NCI-H2081 (cell line): ENCODE results near the gene ERC2.
A peak's percentile ranks its signal among the peaks of the same experiment; 100 is the strongest.

Source experiments
- DNase-seq, 2 experiments: peaks; one replicate each; lab custom pipeline; 2025; lab: John Stamatoyannopoulos, UW

The ERC2 gene

DNA sequence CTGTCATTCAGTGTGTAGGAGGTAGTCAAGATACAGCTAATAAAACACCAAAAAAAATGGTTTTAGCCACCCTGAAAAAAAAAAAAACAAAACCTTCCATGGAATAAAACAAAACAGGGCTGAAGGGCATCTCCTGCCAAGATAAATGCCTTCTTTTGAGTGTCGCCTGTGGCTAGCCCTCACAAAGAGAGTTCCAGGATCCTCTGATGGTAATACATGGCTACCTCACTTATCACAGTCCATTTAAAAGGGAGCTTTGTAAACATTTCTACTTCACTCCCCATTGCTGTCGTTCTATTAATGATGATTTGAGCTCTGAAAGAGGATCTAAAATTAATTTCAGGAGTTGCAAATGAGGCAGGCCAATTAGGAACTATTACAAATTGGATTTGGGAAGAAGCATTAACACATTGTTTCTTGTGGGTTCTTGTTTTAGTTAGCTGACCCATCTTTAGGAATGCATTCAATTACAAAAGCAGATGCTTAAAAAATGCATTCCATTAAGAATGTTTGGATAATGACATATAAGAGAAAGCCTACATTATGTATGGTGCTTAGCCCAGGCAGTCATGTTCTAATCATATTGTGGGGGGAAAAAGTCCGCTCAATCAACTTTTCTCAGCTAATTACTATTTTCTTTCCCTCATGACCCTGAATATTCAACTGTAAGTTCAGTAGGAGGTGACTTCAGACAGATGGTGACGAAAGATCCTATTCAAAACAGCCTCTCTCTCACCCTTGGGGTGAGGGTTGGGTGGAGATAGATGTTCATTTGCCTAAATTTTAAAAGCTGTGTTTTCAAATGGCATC, 726.0 kb downstream of the ERC2 start:
- no peak for DNase-seq

DNA sequence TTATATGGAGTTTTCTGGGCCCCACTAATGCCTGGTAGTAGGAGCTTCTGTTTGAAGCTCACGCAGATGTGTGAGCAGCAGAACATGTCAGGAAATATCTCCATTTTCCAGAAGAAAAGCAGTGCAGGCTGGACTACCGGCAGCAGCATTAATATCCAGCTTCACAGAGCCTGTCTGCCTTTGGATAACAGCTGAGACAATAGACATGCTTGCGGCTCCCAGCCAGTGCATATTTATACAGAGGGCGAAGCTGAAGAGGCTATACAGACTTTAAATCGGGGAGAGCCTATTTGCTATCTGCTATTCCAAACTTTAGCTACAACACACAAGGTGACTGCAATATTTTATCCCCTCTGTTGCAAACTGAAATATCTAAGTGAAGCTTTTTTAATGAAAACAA, 731.1 kb downstream of the ERC2 start:
- DNase-seq, result no peak

DNA sequence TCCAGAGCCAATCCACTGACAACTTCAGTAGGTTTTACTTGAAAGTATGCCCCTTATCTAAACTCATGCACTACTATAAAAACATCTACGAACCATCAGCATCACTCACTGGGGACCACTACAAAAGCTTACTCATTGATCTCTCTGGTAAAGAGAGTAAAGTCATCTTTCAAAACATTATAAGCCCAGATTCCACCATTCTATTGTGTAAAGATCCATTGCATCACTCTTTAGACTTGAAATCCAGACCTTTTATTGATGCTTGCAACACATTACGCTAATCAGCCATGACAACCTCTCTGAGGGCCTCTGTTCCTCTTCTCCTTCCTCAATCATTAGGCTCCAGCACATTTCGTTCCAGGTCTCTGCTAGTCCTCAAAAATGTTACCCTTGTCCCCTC, 732.3 kb downstream of the ERC2 start:
- no peak for DNase-seq

DNA sequence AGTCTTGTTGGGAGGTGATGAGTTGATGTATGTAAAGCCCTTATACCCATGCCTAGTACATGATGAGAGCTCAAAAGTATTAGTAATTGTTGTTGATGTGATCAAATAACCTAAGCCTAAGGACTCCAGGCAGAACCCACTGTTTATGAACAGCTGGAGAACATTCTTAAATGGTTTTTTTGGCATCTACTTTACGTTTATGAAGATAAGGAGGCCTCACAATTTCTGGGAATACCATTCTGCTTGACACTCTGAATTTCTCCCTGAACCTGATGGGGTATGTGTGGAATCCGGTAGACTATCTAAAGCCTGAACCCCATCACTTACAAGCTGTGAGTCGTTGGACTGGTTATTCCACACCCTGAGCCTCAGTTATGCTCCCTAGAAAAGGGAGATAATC, 736.5 kb downstream of the ERC2 start:
- DNase-seq, result no peak

DNA sequence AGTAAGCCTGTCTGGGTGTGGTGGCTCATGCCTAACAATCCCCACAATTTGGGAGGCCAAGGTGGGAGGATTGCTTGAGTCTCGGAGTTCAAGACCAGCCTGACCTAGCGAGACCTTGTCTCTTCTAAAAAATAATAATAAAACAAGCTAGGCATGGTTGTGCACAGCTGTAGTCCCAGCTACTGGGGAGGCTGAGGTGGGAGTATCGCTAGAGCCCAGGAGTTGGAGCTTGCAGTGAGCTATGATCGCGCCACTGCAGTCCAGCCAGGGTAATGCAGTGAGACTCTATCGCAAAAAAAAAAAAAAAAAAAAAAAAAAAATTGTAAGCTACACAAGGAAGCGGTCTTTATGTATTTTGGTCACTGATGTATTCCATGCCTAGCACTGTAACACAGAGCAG, 738.7 kb downstream of the ERC2 start:
- DNase-seq, result no peak

DNA sequence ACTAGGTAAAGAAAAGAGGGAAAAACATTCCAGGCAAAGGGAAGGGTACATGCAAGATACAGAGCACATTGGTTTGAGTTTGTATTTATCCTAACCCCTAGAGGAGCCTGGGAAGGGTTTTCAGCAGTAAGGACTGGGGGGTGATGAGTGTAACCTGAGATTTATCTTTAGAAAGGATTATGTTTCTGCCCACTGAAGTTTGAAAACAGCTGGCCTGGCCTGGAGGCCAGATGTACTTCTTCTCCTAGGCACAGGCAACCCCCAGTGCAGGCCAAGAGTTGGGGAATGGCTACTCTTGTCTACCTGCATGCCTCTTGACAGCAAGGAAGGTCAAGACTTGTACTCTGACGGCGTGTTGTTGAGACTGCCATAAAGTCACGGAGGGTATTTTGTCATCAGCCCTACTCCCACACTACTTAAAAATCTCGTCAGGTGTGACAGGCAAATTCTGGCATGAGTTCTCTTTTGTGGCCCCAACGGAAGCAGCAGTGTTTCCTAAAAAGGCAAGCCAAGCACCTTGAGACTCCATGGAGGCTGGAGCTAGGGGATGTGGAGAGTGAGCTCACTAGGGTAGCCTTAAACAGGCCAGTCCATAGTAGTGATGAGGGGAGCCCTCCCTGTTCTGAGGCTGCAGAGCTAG, 739.7 kb downstream of the ERC2 start:
- no peak for DNase-seq

DNA sequence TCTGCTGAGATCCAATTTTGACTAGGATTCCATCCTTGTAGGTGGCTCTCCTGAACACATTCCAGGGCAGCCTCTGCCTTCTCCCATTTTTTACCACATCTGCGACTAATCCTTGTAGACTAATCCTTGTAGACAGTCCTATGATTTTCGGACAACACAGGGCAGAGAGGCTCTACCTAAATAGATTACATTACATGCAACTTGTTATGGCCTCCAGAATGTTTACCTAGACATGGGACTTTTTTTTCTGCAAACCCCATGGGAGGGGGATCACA, 741.8 kb downstream of the ERC2 start:
- DNase-seq, result no peak

DNA sequence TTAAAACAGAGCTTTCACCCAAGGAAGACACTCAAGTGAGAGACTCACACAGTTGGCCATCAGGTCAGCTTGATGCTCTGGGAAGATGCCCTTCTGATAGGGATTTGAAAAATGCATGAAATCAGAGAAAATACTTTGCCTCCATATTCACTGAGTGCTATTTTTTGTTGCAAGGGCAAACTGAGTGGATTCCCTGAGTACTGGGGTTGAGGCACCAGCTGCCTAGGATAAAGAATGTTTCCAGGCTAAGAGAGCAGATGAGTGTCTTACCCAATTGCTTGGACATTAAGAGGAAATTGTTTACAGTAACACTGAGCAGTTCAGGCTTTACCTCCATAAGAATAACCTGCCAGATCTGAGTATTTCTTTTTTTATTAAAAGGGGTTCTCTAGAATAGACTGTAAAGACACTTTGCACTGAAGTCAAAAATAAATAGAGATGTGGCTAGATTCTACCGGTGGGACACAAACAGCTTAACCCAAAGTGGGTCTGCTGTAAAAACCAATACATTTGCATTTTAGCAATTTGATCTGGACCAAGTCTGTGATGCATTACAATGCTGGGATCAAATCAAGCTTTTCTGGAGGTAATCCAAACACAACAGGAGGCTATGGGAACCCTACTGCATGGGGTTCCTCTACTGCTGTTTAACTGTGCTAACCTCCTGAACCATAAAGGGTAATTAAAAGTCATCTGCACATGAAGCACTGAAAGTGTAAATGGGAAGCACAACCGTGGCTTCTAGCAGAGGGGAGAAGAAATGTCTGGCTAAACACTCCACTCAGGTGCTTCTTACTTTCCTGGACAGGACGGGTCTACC, 742.4 kb downstream of the ERC2 start:
- DNase-seq, result peak in 1 of 2 experiments; percentile 1

DNA sequence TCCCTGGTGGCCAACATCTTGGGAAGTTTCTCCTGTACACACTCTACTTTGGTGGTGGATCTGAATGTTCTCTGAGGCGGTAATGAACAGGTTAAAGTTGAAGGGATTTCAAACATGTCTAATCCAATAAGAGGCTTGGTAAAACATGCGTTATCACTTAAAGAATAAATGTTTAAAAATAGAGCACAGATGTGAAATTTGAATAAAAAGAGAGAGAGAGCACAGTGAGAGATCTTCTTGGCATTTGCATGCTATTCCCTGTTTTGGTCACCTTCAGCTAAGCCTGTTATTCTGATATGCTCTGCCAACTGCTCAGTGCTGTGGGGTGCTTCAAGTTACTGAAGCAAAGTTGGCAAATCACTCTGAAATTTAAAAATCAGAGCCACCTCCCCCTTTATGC, 743.4 kb downstream of the ERC2 start:
- DNase-seq, result no peak

DNA sequence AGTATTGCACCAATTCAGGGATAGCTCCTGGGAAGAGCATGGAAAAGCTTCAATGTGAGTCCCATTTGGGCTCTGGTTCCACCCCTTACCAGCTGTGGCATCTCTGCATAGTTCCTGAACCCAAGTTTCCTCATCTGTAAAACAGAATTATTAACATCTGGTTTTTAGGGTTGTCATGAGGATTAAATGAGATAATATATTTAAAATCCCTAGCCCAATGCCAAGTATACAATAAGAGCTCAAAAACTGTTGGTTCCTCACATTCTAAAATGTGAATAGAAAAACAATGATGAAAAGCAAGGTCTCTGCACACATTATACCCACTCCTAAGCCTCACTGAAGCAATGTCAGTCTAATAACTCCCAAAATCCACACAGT, 743.9 kb downstream of the ERC2 start:
- DNase-seq, result no peak

DNA sequence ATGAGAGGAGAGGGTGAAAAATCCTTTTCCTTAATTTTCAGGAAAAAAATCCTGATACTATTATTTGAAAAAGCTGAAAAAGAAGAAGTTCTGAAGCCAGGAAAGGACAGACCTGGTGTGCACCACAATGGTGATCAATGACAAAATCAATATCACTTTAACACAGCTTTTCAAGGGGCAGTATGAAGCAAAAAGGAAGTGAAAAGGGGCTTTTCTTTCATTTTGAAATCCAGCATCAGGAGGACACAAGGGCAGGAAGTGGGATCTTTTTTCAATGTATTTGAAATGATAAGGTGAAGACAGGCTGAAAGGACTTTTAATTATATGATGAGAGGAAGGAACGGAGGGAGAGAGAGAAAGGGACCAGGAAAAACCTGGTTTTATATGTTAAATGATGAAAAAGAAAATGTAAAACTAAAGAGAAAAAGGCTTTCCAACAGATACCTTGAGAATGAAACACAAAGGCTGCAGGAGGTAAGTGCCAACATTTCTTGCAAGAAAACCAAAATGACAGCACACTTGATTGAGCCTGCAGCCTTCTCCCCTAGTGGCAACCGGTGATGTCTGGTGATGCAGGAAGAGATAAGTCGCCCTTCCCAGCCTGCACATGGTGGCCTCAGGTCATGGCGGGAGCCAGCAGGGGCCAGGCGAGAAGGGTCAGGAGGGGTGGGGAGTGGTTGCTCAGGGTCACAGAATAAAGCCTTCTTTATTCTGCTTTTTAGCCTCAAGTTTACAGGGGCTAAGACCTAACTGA, 744.4 kb downstream of the ERC2 start:
- DNase-seq, result no peak

DNA sequence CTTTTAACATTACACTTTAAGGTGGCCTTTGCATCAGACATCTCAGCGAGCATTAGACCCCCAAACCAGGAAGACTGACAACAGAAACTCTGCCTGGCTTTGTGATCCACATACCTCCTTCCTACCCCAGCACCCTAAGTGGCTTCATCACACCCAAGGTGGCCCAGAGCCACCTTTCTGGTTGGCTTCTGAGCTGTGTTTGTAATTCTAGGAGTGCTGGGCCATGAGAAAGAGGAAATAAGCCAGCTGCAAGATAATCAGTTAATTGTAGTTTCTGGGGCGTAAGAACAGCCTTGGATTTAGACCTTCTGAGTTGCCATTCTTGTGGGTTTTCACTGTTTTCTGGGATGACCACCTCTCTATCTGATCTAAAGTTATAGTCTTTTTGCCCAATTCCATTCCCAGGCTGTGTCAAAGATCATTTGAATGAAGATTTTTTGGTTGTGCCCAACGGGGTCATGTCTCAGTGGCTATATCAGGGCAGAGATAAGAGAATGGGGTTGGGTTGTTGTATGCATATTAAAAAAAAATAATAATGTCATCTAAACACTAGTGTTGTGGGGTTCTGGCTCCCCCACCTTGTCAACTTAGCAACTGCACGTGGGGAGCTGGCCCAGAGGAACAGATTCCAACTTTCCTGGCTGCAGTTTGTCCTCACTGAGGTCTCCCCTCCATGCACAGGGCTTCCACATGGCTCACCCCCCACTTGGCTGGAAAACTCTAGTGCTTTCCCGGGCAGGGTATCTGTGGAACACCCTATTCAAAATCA, 746.4 kb downstream of the ERC2 start:
- no peak for DNase-seq

DNA sequence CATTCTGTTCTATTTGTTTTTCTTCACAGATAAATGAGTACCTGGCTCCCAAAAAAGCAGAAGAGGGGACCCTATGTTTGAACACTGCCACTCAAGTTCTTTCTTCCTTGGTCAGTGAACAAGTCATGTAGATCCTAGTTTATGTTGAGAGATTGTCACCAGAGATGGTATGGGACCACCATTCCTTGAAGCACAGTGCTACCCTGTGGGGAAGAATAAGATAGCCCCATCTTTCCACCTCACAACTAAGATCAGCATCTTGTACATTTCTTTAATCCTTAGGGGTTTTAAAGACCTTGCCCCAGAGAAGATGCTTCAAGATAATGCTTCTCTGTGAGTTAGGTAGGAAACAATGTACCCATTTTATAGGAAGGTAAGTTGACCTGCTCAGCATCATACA, 747.7 kb downstream of the ERC2 start:
- no peak for DNase-seq

DNA sequence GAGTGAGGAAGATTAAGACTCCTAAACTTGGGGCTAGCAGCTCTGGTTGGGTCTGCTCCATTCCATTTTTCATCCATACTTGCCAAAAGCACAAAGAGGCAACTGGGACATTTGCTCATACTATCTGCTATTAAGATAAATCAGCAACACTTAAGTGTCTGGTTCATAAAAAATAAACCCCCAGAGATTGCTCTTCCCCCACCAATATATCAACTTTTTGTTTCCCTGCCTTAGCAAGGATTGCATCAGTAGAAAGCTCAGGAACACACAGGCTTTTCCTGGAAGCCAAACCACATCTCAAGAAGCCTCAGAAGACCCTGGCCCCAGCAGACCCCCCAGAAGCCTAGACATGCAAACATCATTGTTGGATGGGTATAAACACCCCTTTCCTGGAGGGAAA, 748.8 kb downstream of the ERC2 start:
- DNase-seq, result no peak

DNA sequence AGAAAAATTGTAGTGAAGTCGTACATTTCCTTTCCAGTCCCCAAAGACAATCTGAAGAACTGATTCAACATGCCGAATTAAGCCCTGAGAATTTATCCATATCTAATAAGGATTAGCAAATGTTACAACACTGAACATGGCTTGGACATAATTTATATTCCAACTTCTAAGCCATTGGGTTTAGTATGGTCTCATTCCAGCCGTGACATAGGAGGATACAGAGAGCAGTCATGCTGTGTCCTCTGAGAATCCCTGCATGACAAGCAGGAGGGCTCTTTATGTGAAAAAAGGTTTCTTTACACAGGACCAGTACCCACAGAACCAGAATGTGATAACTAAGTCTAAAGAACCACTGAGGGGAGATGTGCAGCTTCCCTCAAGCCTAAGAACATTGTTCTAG, 749.3 kb downstream of the ERC2 start:
- DNase-seq, result no peak

DNA sequence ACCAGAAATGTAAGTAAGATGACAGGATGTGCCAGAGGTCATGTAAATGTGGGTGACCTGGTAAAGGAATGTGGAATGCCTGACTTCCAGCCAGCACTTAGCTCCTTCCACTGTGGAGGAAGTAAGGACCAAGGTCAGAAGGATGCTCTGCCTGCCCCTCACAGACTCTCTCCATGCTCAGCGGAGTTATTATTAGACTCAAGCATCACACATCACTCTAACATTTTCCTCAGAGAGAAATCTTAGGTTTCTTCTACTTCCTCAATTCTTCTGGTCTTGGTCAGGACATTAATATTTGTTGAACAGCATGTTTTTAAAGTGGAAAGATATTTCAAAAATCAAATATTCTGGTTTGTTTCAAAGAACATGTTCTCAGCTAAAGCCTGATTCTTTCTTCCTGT, 749.7 kb downstream of the ERC2 start:
- no peak for DNase-seq

DNA sequence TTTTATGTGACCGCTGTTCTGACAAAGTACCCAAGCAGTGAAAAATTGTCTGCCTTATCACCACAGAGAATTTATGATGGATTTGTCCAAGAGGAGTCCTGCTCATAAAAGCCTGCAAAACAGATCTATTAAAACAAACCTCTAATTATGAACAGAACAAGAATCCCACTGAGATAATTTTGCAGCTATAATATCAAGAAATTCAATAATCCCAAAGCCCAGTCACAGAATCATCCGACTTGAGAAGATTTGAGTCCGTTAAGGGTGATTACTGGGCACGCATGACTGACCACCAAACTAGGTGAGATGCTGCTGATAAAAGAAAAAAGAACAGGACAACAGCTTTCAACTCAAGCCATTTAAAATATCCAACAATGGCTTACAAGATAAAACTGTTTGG, 750.2 kb downstream of the ERC2 start:
- no peak for DNase-seq

DNA sequence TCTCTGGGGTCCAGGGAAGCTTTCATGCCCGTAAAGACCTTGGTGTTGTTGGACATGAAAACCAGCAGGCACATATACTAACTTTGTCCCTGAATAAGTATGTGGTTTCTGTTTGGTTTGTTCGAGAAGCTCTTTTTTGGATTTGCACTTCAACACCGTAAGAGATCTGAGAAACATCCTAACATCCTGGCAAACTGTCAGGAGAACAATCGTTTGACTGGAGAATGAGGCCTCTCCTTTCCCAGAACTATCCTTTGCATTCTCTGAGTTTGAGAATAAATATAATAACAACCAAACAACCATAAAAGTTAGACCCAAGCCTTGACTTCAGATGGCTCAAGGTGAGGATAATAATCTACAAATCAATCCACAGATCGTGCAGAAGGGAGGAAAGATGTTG, 750.8 kb downstream of the ERC2 start:
- no peak for DNase-seq

DNA sequence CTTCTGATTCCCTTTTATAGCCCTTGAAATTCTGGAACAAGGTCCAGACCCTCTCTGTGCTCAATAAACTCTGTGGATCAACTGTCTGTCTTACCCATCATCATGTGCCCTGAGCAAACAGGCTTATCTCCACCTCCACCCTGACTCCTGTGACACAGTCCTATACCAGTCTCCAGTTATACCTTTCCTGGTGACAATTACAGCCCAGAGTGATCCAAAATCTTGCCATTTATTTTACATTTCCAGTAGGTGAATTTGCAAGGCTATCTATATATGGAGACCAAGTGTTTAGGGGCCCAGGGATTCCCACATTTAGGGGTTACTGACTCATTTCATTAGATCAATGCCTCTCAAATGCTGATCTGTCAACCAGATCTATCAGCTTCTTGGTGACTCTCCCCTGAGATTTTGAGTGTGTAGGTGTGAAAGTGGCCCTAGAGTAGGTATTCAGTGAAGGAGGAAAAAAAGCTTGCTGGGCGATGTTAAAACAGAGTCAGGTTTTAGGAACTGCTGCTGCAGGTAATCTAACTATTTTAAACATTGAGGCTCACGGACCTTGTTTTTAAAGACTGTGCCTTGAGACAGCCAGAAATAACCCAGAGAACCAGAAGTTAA, 751.5 kb downstream of the ERC2 start:
- DNase-seq, result no peak

DNA sequence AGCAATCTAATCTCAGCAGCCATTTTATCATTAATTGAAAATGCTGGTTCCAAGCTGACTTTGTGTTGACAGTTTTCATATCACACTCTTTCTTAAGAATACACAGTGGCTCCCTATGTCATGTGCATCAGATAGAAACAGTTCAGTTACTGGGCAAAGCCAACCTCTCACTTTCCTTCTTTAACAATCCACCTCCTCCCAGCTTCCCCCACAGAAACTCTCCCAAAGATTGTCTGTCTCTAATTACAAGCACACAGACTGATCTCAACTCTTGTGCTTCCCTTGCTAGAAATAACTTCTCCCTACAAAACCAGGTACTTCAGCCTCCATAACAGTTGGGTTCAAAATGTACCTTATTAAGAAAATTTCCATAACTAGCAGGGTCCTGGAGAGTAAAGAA, 752.2 kb downstream of the ERC2 start:
- no peak for DNase-seq

DNA sequence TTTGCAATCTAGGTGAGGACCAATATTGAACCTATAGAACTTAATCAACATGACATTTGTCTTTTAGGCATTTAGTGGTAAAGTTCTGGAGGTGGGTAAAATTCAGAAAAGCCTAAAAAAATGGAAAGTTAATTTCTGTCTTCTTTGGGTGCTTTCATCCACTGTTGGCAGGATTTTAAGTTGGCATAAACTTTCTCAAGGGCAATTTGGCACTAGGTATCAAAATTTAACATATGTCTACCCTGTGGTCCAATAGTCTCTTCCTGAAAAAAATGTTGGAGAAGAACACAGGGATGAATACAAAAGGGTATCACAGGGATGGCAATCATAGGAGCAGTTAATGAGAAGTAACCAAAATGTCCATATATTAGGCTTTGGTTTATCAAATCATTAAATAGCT, 754.2 kb downstream of the ERC2 start:
- no peak for DNase-seq
